HEK293 (cell line): ENCODE data around the gene TBC1D9B.

ENCODE experiments used
- FEZF1 ChIP-seq: fragments of 450-650 bp; formaldehyde crosslinking; IDR thresholded peaks from 2 replicates; pipeline ENCODE4 v1.5.1; 2016; ENCODE audit warnings: missing biosample characterization, missing genetic modification characterization
- GLIS2 ChIP-seq: fragments of 450-650 bp; formaldehyde crosslinking; IDR thresholded peaks from 2 replicates; pipeline ENCODE4 v1.5.1; 2016; ENCODE audit warnings: missing biosample characterization, missing genetic modification characterization
- WT1 ChIP-seq: fragments of 450-650 bp; formaldehyde crosslinking; IDR thresholded peaks from 2 replicates; pipeline ENCODE4 v1.5.1; 2016; ENCODE audit warnings: missing biosample characterization, missing genetic modification characterization
- ZBTB20 ChIP-seq: fragments of 450-650 bp; formaldehyde crosslinking; IDR thresholded peaks from 2 replicates; pipeline ENCODE4 v1.5.1; 2016; ENCODE audit warnings: missing biosample characterization, missing genetic modification characterization
- ZBTB21 ChIP-seq: fragments of 450-650 bp; formaldehyde crosslinking; IDR thresholded peaks from 2 replicates; pipeline ENCODE4 v1.5.1; 2017; ENCODE audit warnings: missing biosample characterization, missing genetic modification characterization
- ZFHX2 ChIP-seq: fragments of 450-650 bp; formaldehyde crosslinking; conservative IDR thresholded peaks from 2 replicates; pipeline ENCODE4 v1.5.1; 2016; ENCODE audit warnings: missing biosample characterization, missing genetic modification characterization
- ZNF112 ChIP-seq: fragments of 450-650 bp; formaldehyde crosslinking; IDR thresholded peaks from 2 replicates; pipeline ENCODE4 v1.5.0; 2017; ENCODE audit warnings: missing biosample characterization, missing genetic modification characterization
- ZNF23 ChIP-seq: fragments of 450-650 bp; formaldehyde crosslinking; IDR thresholded peaks from 2 replicates; pipeline ENCODE4 v1.5.1; 2016; ENCODE audit warnings: missing biosample characterization, missing genetic modification characterization, borderline replicate concordance
- ZNF248 ChIP-seq: fragments of 450-650 bp; formaldehyde crosslinking; IDR thresholded peaks from 2 replicates; pipeline ENCODE4 v1.5.1; 2017; ENCODE audit warnings: missing biosample characterization, missing genetic modification characterization
- ZNF341 ChIP-seq: fragments of 450-650 bp; formaldehyde crosslinking; IDR thresholded peaks from 2 replicates; pipeline ENCODE4; 2016; ENCODE audit warnings: low read depth, missing biosample characterization, missing genetic modification characterization
- ZNF501 ChIP-seq: fragments of 450-650 bp; formaldehyde crosslinking; IDR thresholded peaks from 2 replicates; pipeline ENCODE4 v1.5.1; 2016; ENCODE audit warnings: missing biosample characterization, missing genetic modification characterization
- ZNF521 ChIP-seq: fragments of 450-650 bp; formaldehyde crosslinking; IDR thresholded peaks from 2 replicates; pipeline ENCODE4 v1.5.1; 2017; ENCODE audit warnings: missing biosample characterization, mild to moderate bottlenecking, missing genetic modification characterization
- ZNF560 ChIP-seq: fragments of 450-650 bp; formaldehyde crosslinking; IDR thresholded peaks from 2 replicates; pipeline ENCODE4 v1.5.1; 2017; ENCODE audit warnings: missing biosample characterization, missing genetic modification characterization, borderline replicate concordance
- ZNF624 ChIP-seq: fragments of 450-650 bp; formaldehyde crosslinking; IDR thresholded peaks from 2 replicates; pipeline ENCODE4 v1.5.1; 2017; ENCODE audit warnings: missing biosample characterization, missing genetic modification characterization
- ZNF654 ChIP-seq: fragments of 450-650 bp; formaldehyde crosslinking; IDR thresholded peaks from 2 replicates; pipeline ENCODE4 v1.5.1; 2016; ENCODE audit warnings: low read depth, missing biosample characterization, missing genetic modification characterization
- ZNF837 ChIP-seq: fragments of 450-650 bp; formaldehyde crosslinking; IDR thresholded peaks from 2 replicates; pipeline ENCODE4 v1.5.1; 2016; ENCODE audit warnings: missing biosample characterization, missing genetic modification characterization
- TF ChIP-seq, protein P1 (sequence below): fragments of 450-650 bp; formaldehyde crosslinking; IDR thresholded peaks from 2 replicates; pipeline ENCODE4 v1.5.1; 2016; ENCODE audit warnings: missing biosample characterization, missing genetic modification characterization
- TF ChIP-seq, protein P2 (sequence below): fragments of 450-650 bp; IDR thresholded peaks from 2 replicates; pipeline ENCODE4 v1.5.1; 2018; ENCODE audit warnings: missing biosample characterization, mild to moderate bottlenecking, missing genetic modification characterization
- TF ChIP-seq, protein P3 (sequence below): fragments of 450-650 bp; formaldehyde crosslinking; optimal IDR thresholded peaks from 2 replicates; pipeline ENCODE3; 2016; ENCODE audit warnings: missing biosample characterization, mild to moderate bottlenecking, missing genetic modification characterization
- TF ChIP-seq, protein P4 (sequence below): fragments of 450-650 bp; formaldehyde crosslinking; IDR thresholded peaks from 2 replicates; pipeline ENCODE4 v1.5.1; 2016; ENCODE audit warnings: missing biosample characterization, missing genetic modification characterization
- TF ChIP-seq, protein P5 (sequence below): fragments of 450-650 bp; formaldehyde crosslinking; IDR thresholded peaks from 2 replicates; pipeline ENCODE4 v1.5.1; 2016; ENCODE audit warnings: missing biosample characterization, missing genetic modification characterization
- TF ChIP-seq, protein P6 (sequence below): fragments of 450-650 bp; formaldehyde crosslinking; IDR thresholded peaks from 2 replicates; pipeline ENCODE4 v1.5.1; 2016; ENCODE audit warnings: missing biosample characterization, missing genetic modification characterization
- TF ChIP-seq, protein P7 (sequence below): fragments of 450-650 bp; formaldehyde crosslinking; IDR thresholded peaks from 2 replicates; pipeline ENCODE4 v1.5.1; 2016; ENCODE audit warnings: missing biosample characterization, missing genetic modification characterization

TBC1D9B gene

DNA sequence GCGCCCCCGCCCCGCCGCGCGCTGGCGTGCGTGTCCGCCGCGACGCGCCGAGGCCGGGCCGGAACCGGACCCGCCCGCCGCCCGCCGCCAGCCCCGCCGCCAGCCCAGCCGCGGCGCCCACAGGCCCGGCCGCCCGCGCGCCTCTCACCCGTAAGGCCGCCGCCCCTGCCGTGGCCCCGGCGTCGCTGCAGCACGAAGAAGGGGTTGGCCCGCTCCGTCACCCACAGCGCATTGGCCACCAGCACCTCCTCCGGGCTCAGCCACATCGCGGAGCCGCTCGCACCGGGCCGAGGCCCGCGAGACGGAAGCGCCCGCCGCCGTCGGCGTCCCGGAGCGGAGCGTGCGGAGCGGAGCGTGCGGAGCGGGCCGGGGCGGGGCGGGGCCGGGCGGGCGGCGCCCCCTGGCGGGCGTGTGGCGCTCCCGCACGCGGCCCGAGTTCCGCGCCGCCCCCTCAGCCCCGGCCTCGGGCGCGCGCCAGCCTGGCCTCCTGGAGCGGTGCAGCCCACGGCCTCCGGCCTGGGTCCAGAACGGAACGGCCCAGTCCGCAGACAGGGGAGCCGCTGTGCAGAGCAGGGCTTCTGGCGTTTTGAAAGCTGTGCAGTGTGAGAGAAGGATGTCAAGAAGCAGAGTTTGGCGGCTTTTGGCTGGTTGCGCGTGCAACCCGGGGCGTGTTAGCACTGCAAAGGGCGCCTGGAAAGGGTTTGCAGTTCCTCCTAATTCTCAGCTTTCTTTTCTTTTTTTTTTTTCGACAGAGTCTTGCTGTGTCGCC is at the start of gene TBC1D9B (continued):
- TF ChIP-seq ZNF837 (tag by site-specific recombination) = no peak
- TF ChIP-seq ZNF341 (tag by site-specific recombination) = peak; percentile 49; the same call in 1 of the 2 replicates
- TF ChIP-seq, protein P1, sequence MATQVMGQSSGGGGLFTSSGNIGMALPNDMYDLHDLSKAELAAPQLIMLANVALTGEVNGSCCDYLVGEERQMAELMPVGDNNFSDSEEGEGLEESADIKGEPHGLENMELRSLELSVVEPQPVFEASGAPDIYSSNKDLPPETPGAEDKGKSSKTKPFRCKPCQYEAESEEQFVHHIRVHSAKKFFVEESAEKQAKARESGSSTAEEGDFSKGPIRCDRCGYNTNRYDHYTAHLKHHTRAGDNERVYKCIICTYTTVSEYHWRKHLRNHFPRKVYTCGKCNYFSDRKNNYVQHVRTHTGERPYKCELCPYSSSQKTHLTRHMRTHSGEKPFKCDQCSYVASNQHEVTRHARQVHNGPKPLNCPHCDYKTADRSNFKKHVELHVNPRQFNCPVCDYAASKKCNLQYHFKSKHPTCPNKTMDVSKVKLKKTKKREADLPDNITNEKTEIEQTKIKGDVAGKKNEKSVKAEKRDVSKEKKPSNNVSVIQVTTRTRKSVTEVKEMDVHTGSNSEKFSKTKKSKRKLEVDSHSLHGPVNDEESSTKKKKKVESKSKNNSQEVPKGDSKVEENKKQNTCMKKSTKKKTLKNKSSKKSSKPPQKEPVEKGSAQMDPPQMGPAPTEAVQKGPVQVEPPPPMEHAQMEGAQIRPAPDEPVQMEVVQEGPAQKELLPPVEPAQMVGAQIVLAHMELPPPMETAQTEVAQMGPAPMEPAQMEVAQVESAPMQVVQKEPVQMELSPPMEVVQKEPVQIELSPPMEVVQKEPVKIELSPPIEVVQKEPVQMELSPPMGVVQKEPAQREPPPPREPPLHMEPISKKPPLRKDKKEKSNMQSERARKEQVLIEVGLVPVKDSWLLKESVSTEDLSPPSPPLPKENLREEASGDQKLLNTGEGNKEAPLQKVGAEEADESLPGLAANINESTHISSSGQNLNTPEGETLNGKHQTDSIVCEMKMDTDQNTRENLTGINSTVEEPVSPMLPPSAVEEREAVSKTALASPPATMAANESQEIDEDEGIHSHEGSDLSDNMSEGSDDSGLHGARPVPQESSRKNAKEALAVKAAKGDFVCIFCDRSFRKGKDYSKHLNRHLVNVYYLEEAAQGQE (tag by site-specific recombination) = no peak
- no peak for TF ChIP-seq ZBTB21 (tag by site-specific recombination)
- TF ChIP-seq, protein P2, sequence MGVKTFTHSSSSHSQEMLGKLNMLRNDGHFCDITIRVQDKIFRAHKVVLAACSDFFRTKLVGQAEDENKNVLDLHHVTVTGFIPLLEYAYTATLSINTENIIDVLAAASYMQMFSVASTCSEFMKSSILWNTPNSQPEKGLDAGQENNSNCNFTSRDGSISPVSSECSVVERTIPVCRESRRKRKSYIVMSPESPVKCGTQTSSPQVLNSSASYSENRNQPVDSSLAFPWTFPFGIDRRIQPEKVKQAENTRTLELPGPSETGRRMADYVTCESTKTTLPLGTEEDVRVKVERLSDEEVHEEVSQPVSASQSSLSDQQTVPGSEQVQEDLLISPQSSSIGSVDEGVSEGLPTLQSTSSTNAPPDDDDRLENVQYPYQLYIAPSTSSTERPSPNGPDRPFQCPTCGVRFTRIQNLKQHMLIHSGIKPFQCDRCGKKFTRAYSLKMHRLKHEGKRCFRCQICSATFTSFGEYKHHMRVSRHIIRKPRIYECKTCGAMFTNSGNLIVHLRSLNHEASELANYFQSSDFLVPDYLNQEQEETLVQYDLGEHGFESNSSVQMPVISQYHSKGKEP (tag by site-specific recombination) = no peak
- TF ChIP-seq, protein P3, sequence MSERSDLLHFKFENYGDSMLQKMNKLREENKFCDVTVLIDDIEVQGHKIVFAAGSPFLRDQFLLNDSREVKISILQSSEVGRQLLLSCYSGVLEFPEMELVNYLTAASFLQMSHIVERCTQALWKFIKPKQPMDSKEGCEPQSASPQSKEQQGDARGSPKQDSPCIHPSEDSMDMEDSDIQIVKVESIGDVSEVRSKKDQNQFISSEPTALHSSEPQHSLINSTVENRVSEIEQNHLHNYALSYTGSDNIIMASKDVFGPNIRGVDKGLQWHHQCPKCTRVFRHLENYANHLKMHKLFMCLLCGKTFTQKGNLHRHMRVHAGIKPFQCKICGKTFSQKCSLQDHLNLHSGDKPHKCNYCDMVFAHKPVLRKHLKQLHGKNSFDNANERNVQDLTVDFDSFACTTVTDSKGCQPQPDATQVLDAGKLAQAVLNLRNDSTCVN = peak; percentile 39
- TF ChIP-seq, protein P4, sequence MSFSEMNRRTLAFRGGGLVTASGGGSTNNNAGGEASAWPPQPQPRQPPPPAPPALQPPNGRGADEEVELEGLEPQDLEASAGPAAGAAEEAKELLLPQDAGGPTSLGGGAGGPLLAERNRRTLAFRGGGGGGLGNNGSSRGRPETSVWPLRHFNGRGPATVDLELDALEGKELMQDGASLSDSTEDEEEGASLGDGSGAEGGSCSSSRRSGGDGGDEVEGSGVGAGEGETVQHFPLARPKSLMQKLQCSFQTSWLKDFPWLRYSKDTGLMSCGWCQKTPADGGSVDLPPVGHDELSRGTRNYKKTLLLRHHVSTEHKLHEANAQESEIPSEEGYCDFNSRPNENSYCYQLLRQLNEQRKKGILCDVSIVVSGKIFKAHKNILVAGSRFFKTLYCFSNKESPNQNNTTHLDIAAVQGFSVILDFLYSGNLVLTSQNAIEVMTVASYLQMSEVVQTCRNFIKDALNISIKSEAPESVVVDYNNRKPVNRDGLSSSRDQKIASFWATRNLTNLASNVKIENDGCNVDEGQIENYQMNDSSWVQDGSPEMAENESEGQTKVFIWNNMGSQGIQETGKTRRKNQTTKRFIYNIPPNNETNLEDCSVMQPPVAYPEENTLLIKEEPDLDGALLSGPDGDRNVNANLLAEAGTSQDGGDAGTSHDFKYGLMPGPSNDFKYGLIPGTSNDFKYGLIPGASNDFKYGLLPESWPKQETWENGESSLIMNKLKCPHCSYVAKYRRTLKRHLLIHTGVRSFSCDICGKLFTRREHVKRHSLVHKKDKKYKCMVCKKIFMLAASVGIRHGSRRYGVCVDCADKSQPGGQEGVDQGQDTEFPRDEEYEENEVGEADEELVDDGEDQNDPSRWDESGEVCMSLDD (tag by site-specific recombination) = no peak
- TF ChIP-seq ZNF560 (tag by site-specific recombination) = peak; percentile 85; the same call in 1 of the 2 replicates
- TF ChIP-seq WT1 (tag by site-specific recombination) = no peak
- TF ChIP-seq ZNF624 (tag by site-specific recombination) = no peak
- no peak for TF ChIP-seq ZNF248 (tag by site-specific recombination)
- TF ChIP-seq ZFHX2 (tag by site-specific recombination) = no peak
- TF ChIP-seq, protein P5, sequence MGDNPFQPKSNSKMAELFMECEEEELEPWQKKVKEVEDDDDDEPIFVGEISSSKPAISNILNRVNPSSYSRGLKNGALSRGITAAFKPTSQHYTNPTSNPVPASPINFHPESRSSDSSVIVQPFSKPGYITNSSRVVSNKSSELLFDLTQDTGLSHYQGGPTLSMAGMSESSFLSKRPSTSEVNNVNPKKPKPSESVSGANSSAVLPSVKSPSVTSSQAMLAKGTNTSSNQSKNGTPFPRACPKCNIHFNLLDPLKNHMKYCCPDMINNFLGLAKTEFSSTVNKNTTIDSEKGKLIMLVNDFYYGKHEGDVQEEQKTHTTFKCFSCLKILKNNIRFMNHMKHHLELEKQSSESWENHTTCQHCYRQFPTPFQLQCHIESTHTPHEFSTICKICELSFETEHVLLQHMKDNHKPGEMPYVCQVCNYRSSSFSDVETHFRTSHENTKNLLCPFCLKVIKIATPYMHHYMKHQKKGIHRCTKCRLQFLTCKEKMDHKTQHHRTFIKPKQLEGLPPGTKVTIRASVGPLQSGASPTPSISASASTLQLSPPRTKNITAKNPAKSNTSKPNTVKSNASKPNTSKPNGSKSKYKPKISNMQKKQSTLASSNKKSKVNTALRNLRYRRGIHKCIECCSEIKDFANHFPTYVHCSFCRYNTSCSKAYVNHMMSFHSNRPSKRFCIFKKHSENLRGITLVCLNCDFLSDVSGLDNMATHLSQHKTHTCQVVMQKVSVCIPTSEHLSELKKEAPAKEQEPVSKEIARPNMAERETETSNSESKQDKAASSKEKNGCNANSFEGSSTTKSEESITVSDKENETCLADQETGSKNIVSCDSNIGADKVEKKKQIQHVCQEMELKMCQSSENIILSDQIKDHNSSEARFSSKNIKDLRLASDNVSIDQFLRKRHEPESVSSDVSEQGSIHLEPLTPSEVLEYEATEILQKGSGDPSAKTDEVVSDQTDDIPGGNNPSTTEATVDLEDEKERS (tag by site-specific recombination) = no peak
- no peak for TF ChIP-seq ZNF654
- no peak for TF ChIP-seq ZNF23
- TF ChIP-seq, protein P6, sequence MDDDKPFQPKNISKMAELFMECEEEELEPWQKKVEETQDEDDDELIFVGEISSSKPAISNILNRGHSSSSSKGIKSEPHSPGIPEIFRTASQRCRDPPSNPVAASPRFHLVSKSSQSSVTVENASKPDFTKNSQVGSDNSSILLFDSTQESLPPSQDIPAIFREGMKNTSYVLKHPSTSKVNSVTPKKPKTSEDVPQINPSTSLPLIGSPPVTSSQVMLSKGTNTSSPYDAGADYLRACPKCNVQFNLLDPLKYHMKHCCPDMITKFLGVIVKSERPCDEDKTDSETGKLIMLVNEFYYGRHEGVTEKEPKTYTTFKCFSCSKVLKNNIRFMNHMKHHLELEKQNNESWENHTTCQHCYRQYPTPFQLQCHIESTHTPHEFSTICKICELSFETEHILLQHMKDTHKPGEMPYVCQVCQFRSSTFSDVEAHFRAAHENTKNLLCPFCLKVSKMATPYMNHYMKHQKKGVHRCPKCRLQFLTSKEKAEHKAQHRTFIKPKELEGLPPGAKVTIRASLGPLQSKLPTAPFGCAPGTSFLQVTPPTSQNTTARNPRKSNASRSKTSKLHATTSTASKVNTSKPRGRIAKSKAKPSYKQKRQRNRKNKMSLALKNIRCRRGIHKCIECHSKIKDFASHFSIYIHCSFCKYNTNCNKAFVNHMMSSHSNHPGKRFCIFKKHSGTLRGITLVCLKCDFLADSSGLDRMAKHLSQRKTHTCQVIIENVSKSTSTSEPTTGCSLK (tag by site-specific recombination) = no peak
- TF ChIP-seq GLIS2 (tag by site-specific recombination) = peak; percentile 37; the same call in 1 of the 2 replicates
- TF ChIP-seq FEZF1 (tag by site-specific recombination) = no peak
- TF ChIP-seq ZNF112 = no peak
- TF ChIP-seq ZNF501 (tag by site-specific recombination) = no peak
- TF ChIP-seq, protein P7, sequence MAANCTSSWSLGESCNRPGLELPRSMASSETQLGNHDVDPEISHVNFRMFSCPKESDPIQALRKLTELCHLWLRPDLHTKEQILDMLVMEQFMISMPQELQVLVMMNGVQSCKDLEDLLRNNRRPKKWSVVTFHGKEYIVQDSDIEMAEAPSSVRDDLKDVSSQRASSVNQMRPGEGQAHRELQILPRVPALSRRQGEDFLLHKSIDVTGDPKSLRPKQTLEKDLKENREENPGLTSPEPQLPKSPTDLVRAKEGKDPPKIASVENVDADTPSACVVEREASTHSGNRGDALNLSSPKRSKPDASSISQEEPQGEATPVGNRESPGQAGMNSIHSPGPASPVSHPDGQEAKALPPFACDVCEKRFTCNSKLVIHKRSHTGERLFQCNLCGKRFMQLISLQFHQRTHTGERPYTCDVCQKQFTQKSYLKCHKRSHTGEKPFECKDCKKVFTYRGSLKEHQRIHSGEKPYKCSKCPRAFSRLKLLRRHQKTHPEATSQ = no peak
- TF ChIP-seq ZBTB20 = peak; percentile 33; the same call in 1 of the 2 replicates
- no peak for TF ChIP-seq ZNF521
